Left lung (tissue), 10 donors: Measurements from ENCODE around the gene PPM1H. TPM values are rescaled to one million over a fixed set of nuclear protein-coding genes. Genes with fewer than 3 reads are reported as not detected.
"Not testable (repeated sequence)": the region's sequence is repeated elsewhere in the genome, so short reads cannot be mapped to it uniquely, and the experiment has no call there.

ENCODE experiments used
- ATAC-seq: fragments of 200-7000 bp; cut with Tn5 transposase; one replicate; pipeline ENCODE4 v1.9.1; 2020; ENCODE audit warnings: moderate library complexity
- DNase-seq, 4 donors: peaks; one replicate each; pipeline ENCODE4 v3.0.0-alpha.2; 2013 to 2020
- H3K27ac ChIP-seq, 2 donors: fragments of 200-600 bp; sonication (generic) in 1 of 2; one replicate each; pipeline versions ENCODE4 v1.5.0 to v1.8.0; 2020 to 2021
- H3K27me3 ChIP-seq, 2 donors: fragments of 200-600 bp; sonication (generic) in 1 of 2; one replicate each; pipeline versions ENCODE4 v1.5.0 to v1.8.0; 2020 to 2021
- H3K36me3 ChIP-seq, 2 donors: fragments of 200-600 bp; sonication (generic) in 1 of 2; one replicate each; pipeline versions ENCODE4 v1.5.0 to v1.8.0; 2020 to 2021
- H3K4me1 ChIP-seq, 2 donors: fragments of 200-600 bp; one replicate each; pipeline ENCODE4 v1.8.0; 2021
- H3K4me3 ChIP-seq, 2 donors: fragments of 200-600 bp; sonication (generic) in 1 of 2; one replicate each; pipeline versions ENCODE4 v1.5.0 to v1.8.0; 2020 to 2021; ENCODE audit warnings: mild to moderate bottlenecking in 1 of 2
- H3K9me3 ChIP-seq, 2 donors: fragments of 200-600 bp; sonication (generic) in 1 of 2; one replicate each; pipeline versions ENCODE4 v1.5.0 to v1.8.0; 2020 to 2021
- CTCF ChIP-seq, 2 donors: fragments of 200-600 bp; sonication (generic) in 1 of 2; IDR thresholded peaks; one replicate each; pipeline versions ENCODE4 v1.5.0 to v1.8.0; 2021; ENCODE audit warnings: antibody characterized with exemption in 2 of 2
- intact Hi-C, 2 donors: fragments of 100-400 bp; cut with DNase I; formaldehyde crosslinking; loops; one replicate each; pipeline versions ENCODE4 v1.11.2 to v1.14.2; 2022
- polyA plus RNA-seq, 6 donors: library from polyadenylated mRNA; unstranded; fragments of 120-200 nt; gene quantifications; one replicate each; pipeline ENCODE4 v1.2.1, GENCODE V29; 2013; ENCODE audit not compliant: insufficient read length in 6 of 6
- total RNA-seq, 2 donors: library from RNA; stranded (reverse); fragmentation: NEBNext Ultra II Directional; extraction: Animal tissue kit (Norgen Biotek cat#: 25700); gene quantifications; one replicate each; pipeline ENCODE4 v1.2.1, GENCODE V29; 2021
- donor health status: DM: no; HTN: yes; CAD: no.
- donor health status: DM: no; HTN: no; CAD: no.

The PPM1H gene
- total and polyA plus RNA-seq, 8 donors, result 5.9 to 12.7 (median 10.6) TPM

GRCh38 chr12:62673028-62673815 is 261.7 kb downstream of the PPM1H start:
- Histone ChIP-seq H3K27me3 (no peaks in the 10 kb centered on the region), H3K4me1 (no peaks in the 10 kb centered on the region), H3K36me3 (no peaks in the 10 kb centered on the region), H3K4me3 (no peak overlapping the region), H3K27ac (no peak overlapping the region), H3K9me3 (peaks cover 0 to 12% of the 10 kb centered on the region in 2 donors)
- no peak for TF ChIP-seq CTCF (IDR thresholded peaks at IDR 0.05)
- DNase-seq, result peak in 1 of 4 donors; percentile 28
- intact Hi-C loops, result no loop called here
- ATAC-seq, result peak; percentile 95

GRCh38 chr12:62670986-62671720 is 263.8 kb downstream of the PPM1H start:
- DNase-seq (no peak), ATAC-seq (no peak)
- no peak for TF ChIP-seq CTCF (IDR thresholded peaks at IDR 0.05)
- H3K9me3 ChIP-seq, result peaks cover 0 to under 1% of the 10 kb centered on the region in 2 donors
- no peaks in the 10 kb centered on the region for H3K36me3 ChIP-seq
- no peak overlapping the region for H3K27ac ChIP-seq
- intact Hi-C loops, result no loop called here
- no peaks in the 10 kb centered on the region for H3K4me1 ChIP-seq
- no peak overlapping the region for H3K4me3 ChIP-seq
- no peaks in the 10 kb centered on the region for H3K27me3 ChIP-seq

- ATAC-seq, result no peak
- Histone ChIP-seq H3K36me3 (no peaks in the 10 kb centered on the region), H3K27ac (no peak overlapping the region), H3K4me3 (no peak overlapping the region), H3K9me3 (no peaks in the 10 kb centered on the region), H3K4me1 (no peaks in the 10 kb centered on the region), H3K27me3 (no peaks in the 10 kb centered on the region)
- intact Hi-C loops, result no loop called here
- no peak for TF ChIP-seq CTCF (IDR thresholded peaks at IDR 0.05)
- no peak for DNase-seq
Measured at GRCh38 chr12:62668782-62669181, 266.2 kb downstream of the PPM1H start.

- H3K36me3 ChIP-seq, H3K9me3 ChIP-seq, H3K4me3 ChIP-seq, H3K4me1 ChIP-seq, intact Hi-C loops, DNase-seq, H3K27me3 ChIP-seq, H3K27ac ChIP-seq, ATAC-seq: not testable (repeated sequence)
Measured at GRCh38 chr12:62664951-62665350, 270.0 kb downstream of the PPM1H start.

GRCh38 chr12:62660756-62661155 is 274.2 kb downstream of the PPM1H start:
- H3K36me3 ChIP-seq, result no peaks in the 10 kb centered on the region
- H3K9me3 ChIP-seq, result no peaks in the 10 kb centered on the region
- no peaks in the 10 kb centered on the region for H3K4me1 ChIP-seq
- no peak overlapping the region for H3K4me3 ChIP-seq
- ATAC-seq, result no peak
- TF ChIP-seq CTCF (IDR thresholded peaks at IDR 0.05), result no peak
- no peak overlapping the region for H3K27ac ChIP-seq
- H3K27me3 ChIP-seq, result no peaks in the 10 kb centered on the region
- DNase-seq, result no peak
- intact Hi-C loops, result no loop called here
